GM08714 (cell line): ENCODE measurements around the gene CCHCR1.
"Not testable (repeated sequence)": the region's sequence is repeated elsewhere in the genome, so short reads cannot be mapped to it uniquely, and the experiment has no call there.

Source experiments
- H3K4me3 ChIP-seq: fragments of 200-500 bp; sonication (Bioruptor generic); 2 replicates; pipeline ENCODE4 v1.5.1; 2014; ENCODE audit warnings: mild to moderate bottlenecking, low read length, inconsistent platforms
- ZNF274 ChIP-seq: IDR thresholded peaks from 2 replicates; pipeline ENCODE4 v1.6.1; 2012; ENCODE audit warnings: mild to moderate bottlenecking, low read depth, low read length

Gene CCHCR1

DNA sequence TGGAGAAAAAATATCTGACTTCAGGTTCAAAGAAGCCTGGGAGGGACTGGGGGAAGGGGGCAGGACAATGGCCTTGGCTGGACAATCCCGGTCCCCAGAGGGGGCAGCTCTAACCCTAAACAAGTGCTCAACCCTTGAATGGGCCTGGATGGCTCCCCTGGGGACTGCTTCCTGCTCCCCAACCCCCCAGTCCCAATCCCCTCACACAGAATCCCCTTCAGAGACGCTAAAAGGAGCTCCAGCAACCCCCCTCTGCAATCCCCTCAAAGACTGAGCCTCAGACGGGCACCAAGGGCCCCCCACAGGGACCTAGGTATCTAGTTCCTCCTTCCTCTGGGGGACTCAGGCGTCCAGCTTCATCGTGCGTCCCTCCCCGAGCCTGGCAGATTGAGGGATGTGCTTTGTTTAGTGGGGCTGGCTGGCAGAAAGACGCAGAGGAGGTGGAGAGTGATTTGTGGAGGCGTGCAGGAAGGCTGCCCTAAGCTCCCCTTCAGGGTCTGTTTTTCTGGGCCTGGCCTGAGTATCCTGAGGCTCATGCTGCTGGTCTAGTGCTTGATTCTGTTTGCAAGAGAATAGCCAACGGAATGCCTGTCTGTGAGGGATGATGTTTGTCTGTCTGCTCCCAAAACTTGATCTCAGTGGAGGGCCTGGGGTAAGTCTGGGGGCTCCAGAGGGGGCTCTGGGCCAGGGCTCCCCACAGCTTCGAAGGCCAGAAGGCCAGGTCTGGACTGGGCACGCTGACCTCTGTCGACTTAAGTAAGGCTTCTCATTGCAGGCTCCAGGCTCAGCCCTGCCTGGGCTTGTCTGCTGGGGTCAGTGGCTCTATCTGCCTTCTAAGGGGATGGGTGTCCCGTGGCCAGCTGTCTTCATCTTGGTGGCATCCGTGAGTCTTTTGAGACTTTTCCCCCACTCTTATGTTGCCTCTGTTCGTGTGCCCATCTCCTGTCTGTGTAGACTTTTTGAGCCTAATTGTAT is 14.6 kb upstream of the CCHCR1 start:
- H3K4me3 ChIP-seq = no peak overlapping the region
- TF ChIP-seq ZNF274 = no peak

DNA sequence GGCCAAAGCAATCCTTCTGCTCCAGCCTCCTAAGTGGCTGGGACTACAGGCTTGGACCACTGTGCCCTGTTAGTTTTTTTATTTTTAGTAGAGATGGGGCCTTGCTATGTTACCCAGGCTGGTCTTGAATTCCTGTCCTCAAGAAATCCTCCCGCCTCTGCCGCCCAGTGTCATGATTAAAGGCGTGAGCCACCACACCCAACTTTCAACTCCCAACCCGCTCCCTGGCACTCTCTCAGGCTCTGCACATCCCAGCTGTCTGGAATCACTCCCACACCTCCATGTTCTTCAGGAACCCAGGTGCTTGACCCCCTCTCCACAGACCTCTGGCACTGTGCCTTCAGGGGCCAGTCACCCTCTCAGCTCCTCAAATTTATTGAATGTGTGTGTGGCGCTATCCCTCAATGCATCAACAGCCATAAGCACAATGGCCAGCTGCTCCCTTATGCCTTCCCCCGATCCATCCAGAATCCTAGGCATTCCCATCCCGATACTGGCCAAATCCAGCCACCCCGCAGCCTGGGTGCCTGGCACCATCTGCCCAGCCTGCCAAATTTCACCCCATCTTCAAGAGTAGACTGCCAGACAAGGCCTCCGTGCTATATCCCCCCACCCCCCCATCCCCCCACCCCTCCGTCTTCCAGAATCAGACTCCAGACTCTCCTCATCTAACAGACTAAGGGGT is 13.5 kb upstream of the CCHCR1 start:
- no peak for TF ChIP-seq ZNF274
- H3K4me3 ChIP-seq = no peak overlapping the region

DNA sequence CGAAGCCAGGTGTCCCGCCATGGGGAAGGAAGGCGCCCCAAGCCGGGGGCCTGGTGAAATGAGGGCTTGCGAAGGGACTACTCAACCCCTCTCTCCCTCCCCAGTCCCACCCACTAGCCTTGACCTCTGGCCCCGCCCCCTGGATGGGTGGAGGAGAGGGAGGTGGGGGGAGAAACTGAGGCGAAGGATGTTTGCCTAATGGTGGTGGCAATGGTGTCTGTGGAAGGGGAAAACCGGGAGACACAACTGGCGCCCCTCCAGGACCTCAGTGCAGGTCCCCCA is 12.9 kb upstream of the CCHCR1 start, which contains the start of gene POU5F1:
TSS of gene POU5F1 (minus strand) at position 83 of the 282 bp plus-strand sequence. CDS start at position 21, 62 bp downstream.
- TF ChIP-seq ZNF274 = no peak
- no peak within 1 kb of the TSS for H3K4me3 ChIP-seq

DNA sequence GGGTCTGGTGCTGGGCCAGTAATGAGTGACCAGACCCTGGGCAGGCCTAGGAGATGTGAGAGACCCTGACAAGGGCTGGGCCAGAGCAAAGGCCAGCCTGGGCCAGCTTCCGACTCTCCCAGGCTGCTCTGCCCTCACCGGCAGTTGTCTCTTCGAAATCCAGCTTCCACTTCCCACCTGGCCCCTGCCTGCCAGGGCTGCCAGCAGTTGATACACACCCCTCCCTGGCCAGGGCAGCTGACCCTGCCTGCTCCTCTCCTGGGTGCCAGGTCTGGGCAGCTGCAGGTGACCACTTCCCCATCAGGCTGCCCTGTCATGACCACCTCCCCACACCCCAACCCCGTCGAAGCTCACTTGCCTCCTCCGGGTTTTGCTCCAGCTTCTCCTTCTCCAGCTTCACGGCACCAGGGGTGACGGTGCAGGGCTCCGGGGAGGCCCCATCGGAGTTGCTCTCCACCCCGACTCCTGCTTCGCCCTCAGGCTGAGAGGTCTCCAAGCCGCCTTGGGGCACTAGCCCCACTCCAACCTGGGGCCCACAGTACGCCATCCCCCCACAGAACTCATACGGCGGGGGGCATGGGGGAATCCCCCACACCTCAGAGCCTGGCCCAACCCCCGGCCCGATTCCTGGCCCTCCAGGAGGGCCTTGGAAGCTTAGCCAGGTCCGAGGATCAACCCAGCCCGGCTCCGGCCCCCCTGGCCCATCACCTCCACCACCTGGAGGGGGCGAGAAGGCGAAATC is 12.4 kb upstream of the CCHCR1 start:
- not testable (repeated sequence) for H3K4me3 ChIP-seq

DNA sequence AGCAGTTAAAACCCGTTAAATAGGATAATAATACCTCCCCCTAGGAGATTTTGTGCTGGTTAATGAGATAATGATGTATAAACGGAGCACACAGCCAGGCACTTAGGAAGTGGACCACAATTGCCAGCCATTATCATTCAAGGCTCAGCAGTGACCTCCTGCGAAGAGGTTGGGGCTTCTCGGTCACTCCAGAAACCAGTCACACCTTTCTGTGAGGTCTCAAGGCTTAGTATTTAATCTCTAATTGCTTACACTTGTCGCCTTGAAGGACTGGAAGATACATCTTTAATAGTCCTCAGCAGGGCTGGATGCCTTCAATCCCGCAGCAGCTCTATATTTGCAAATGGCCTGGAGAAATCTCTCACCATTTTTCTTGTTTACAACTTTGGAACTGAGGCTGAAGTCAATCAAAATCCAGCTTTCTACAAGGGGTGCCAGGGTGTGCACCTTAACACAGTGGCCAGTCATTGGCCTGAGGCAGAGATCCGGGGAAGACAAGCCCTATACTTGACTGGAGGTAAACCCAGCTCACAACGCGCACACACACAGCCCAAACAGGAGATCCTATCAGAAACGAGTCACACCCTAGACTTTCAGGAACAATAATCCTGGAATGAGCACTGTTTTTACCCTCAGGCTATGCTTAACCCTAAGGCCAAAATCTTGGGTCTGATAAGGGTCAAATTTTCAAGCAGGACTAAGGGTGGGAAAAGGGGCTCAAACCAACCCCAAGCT is 11.7 kb upstream of the CCHCR1 start:
- no peak overlapping the region for H3K4me3 ChIP-seq
- no peak for TF ChIP-seq ZNF274

DNA sequence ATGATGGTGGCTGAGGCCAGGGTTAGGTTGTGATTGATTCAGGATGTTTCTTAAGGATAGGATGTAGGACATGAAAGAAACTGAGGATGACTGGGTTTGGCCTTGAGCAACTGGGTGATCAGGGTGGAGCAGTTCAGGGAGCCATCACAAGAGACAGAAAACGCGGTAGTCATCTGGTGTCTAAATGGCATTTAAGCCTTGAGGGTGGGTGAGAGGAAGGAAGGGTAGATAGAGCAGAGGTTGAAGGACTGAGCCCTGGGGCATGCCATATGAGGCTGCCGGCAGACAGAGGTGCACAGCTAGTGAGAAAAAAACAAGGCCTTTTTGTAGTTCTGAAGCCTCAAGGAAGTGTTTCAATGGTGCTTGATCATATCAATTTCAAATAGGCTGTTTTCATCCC is 11.0 kb upstream of the CCHCR1 start:
- H3K4me3 ChIP-seq = no peak overlapping the region
- TF ChIP-seq ZNF274 = no peak

DNA sequence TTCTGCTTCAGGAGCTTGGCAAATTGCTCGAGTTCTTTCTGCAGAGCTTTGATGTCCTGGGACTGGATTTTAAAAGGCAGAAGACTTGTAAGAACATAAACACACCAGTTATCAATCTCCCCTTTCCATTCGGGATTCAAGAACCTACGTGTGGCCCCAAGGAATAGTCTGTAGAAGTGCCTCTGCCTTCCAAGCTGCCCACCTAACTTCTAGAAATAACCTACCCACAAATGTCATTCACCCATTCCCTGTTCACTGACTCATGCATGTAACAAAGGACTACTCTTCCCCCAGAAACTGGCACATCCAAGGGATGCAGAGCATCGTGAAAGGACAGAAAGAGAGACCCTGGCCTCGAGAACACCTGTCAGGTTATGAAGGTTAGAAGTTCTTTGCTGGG is 8.4 kb upstream of the CCHCR1 start:
- H3K4me3 ChIP-seq = no peak overlapping the region
- no peak for TF ChIP-seq ZNF274

DNA sequence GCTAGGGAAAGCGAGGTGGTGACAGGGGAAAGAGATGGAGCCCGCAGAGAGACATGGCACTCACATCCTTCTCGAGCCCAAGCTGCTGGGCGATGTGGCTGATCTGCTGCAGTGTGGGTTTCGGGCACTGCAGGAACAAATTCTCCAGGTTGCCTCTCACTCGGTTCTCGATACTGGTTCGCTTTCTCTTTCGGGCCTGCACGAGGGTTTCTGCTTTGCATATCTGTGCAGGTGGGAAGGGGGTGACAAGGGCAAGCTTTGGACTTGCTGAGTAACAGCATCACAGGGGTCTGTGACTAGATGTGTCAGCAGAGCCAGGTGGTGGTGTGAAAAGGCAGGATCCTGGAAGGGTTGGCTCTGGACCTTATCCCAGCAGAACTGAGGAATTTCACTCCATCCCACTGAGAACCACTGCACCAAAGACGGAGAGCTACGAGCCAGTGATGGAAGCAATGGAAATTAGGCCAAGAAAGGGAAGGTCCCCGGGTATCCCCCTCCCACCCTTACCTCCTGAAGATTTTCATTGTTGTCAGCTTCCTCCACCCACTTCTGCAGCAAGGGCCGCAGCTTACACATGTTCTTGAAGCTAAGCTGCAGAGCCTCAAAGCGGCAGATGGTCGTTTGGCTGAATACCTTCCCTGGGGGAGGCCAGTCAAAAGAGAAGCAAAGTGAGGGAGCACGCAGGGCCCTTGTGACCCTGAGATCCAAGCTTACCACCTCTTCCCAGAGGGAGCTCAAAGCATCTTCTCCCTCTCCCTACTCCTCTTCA is 7.6 kb upstream of the CCHCR1 start:
- H3K4me3 ChIP-seq = not testable (repeated sequence)

DNA sequence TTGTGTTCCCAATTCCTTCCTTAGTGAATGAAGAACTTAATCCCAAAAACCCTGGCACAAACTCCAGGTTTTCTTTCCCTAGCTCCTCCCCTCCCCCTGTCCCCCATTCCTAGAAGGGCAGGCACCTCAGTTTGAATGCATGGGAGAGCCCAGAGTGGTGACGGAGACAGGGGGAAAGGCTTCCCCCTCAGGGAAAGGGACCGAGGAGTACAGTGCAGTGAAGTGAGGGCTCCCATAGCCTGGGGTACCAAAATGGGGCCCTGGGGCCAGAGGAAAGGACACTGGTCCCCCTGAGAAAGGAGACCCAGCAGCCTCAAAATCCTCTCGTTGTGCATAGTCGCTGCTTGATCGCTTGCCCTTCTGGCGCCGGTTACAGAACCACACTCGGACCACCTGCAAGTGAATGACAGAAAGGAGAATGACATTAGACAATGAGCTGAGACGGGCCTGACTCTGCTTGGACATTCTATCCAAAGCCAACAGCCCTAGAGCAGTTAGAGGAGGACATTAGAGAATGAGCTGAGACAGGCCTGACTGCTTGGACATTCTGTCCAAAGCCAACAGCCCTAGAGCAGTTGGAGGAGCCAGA is 7.0 kb upstream of the CCHCR1 start:
- not testable (repeated sequence) for H3K4me3 ChIP-seq

DNA sequence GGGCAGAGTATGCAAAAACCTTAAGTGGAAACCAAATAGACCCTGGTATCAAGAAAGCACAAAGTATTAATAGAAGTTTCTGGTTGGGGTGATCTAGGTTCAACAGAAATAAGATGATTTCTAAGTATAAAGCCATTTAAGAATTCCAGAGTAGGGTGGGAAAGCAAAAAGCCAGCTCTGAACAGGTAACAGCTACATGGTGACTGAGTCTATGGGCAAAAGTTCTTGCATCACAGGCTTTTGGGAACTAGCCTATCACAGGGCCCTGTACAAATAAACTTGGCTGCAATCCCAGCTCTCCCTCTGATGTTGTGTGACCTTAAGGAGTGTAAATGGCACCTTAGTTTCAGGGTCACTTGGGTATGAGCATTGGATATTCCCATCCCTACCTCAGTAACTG is 6.3 kb upstream of the CCHCR1 start:
- TF ChIP-seq ZNF274 = no peak
- H3K4me3 ChIP-seq = no peak overlapping the region

DNA sequence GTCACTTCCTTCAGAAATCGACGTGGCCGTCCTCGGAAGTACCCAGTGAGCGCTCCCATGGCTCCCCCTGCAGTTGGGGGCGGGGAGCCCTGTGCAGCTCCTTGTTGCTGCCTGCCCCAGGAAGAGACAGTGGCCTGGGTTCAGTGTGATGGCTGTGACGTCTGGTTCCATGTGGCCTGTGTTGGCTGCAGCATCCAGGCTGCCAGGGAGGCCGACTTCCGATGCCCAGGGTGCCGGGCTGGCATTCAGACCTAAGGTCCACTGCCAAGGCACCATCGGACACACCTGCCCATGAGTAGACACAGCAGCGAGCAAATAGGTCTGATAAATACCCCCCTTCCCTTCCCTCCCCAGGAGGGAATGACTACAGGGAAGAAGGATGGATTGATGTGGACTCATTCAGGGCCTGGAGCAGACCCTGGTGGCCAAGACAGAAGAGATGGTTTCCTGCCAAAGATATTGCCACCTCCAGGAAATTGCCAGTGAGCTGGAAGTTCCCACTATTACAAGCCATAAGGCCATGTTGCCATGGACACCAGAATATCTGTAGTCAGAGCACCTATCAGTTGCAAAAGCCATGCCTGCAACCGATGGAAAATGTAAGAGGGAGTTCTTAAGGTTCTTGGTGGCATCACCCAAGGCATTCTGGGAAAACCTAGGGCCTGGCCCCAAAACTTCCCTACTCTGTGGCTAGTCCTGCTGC is 5.0 kb upstream of the CCHCR1 start:
- TF ChIP-seq ZNF274 = no peak
- no peak overlapping the region for H3K4me3 ChIP-seq

DNA sequence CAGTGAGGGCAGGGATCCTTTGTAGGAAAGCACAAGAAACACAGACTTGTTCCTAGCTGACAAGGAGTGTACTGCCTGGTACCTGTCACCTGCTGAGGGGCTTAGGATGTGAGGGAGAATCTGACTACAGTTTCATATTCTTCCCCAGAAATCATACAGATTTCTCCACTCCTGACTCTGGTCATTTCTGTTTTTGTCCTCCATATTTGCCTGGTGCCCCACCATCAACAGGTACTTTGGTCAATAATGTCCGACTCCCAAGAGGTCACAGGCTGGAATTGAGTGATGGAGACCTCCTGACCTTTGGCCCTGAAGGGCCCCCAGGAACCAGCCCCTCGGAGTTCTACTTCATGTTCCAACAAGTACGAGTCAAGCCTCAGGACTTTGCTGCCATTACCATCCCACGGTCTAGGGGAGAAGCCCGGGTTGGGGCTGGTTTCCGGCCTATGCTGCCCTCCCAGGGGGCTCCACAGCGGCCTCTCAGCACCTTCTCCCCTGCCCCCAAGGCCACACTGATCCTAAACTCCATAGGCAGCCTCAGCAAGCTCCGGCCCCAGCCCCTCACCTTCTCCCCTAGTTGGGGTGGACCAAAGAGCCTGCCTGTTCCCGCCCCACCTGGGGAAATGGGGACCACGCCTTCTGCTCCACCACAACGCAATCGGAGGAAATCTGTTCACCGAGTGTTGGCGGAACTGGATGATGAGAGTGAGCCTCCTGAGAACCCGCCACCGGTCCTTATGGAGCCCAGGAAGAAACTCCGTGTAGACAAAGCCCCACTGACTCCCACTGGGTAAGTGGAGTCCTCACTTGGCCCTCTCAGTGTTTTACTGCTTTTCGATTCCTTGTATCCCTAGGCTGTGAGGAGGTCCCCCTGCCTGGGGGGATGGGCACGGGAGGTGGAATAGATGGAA is 3.9 kb upstream of the CCHCR1 start:
- TF ChIP-seq ZNF274 = no peak
- no peak overlapping the region for H3K4me3 ChIP-seq
